ENCODE data around the gene TTI1. TPM values are rescaled to one million over a fixed set of nuclear protein-coding genes. Genes with fewer than 3 reads are reported as not detected.

Gene TTI1
- total RNA-seq, 4 donors from 2014 or later: 5.1 to 14.7 (median 10.5) TPM

GRCh38 chr20:37991157-37991866, 41.9 kb downstream of the TTI1 start:
- Histone ChIP-seq H3K9me3 (no peaks in the 10 kb centered on the region), H3K27me3 (no peaks in the 10 kb centered on the region), H3K36me3 (peaks cover 3 to 64% (median 11%) of the 10 kb centered on the region in 3 donors), H3K27ac (peak overlapping the region in 3 of 4 donors; percentile 28 to 46 (median 36)), H3K4me3 (no peak overlapping the region), H3K4me1 (peaks cover 4 to 71% (median 35%) of the 10 kb centered on the region in 3 donors)
- no peak for DNase-seq
- TF ChIP-seq CTCF (IDR thresholded peaks at IDR 0.05): no peak
- no peak for TF ChIP-seq POLR2A (IDR thresholded peaks at IDR 0.05)
- WGBS, 2 donors: 53 to 83% methylated on average over 2 to 4 of the region's 4 CpGs
- intact Hi-C loops (cut with DNase I): loop anchor here (5.0 kb wide), 1 partner anchor 429 kb away; no protein-coding TSS in a partner anchor

GRCh38 chr20:37990571-37991151, 42.6 kb downstream of the TTI1 start:
- TF ChIP-seq POLR2A (IDR thresholded peaks at IDR 0.05) (no peak), CTCF (IDR thresholded peaks at IDR 0.05) (no peak)
- H3K4me3 ChIP-seq: no peak overlapping the region
- intact Hi-C loops (cut with DNase I): loop anchor here (5.0 kb wide), 1 partner anchor 428 kb away; no protein-coding TSS in a partner anchor
- peak; percentile 39 for DNase-seq
- peaks cover 4 to 78% (median 35%) of the 10 kb centered on the region in 3 donors for H3K4me1 ChIP-seq
- H3K36me3 ChIP-seq: peaks cover 3 to 58% (median 7%) of the 10 kb centered on the region in 3 donors
- WGBS, 2 donors: 53 to 57% methylated on average over 5 to 10 of the region's 10 CpGs
- no peaks in the 10 kb centered on the region for H3K27me3 ChIP-seq
- H3K27ac ChIP-seq: peak overlapping the region; percentile 10 to 46 (median 32)
- no peaks in the 10 kb centered on the region for H3K9me3 ChIP-seq

- 46 to 63% methylated on average over 7 of the region's 7 CpGs for WGBS, 2 donors
Observed at GRCh38 chr20:37989601-37990295, 43.5 kb downstream of the TTI1 start.

GRCh38 chr20:37988306-37988954, 44.8 kb downstream of the TTI1 start:
- Histone ChIP-seq H3K4me3 (no peak overlapping the region), H3K4me1 (peaks cover under 1 to 77% (median 35%) of the 10 kb centered on the region in 3 donors), H3K27me3 (no peaks in the 10 kb centered on the region), H3K9me3 (no peaks in the 10 kb centered on the region), H3K27ac (peak overlapping the region in 3 of 4 donors; percentile 49 to 73 (median 63)), H3K36me3 (peaks cover 0 to 43% (median 0%) of the 10 kb centered on the region in 3 donors)
- intact Hi-C loops (cut with DNase I): no loop called here
- 84 to 89% methylated on average over 5 of the region's 5 CpGs for WGBS, 2 donors
- no peak for TF ChIP-seq CTCF (IDR thresholded peaks at IDR 0.05)
- no peak for TF ChIP-seq POLR2A (IDR thresholded peaks at IDR 0.05)
- DNase-seq: no peak

More at GRCh38 chr20:37989601-37990295, 43.5 kb downstream of the TTI1 start:
- Histone ChIP-seq H3K9me3 (no peaks in the 10 kb centered on the region), H3K4me3 (no peak overlapping the region), H3K4me1 (peaks cover 4 to 79% (median 35%) of the 10 kb centered on the region in 3 donors), H3K27me3 (no peaks in the 10 kb centered on the region), H3K27ac (peak overlapping the region; percentile 10 to 60 (median 37)), H3K36me3 (peaks cover 0 to 55% (median under 1%) of the 10 kb centered on the region in 3 donors)
- intact Hi-C loops (cut with DNase I): loop anchor here (5.0 kb wide), 1 partner anchor 427 kb away; no protein-coding TSS in a partner anchor
- TF ChIP-seq POLR2A (IDR thresholded peaks at IDR 0.05) (no peak), CTCF (IDR thresholded peaks at IDR 0.05) (no peak)
- no peak for DNase-seq
